ENCODE results near the gene TCIRG1.

GRCh38 chr11:68051191-68052136, 12.6 kb downstream of the TCIRG1 start:
- no peak for TF ChIP-seq CTCF (IDR thresholded peaks at IDR 0.05)
- TF ChIP-seq POLR2AphosphoS5 (IDR thresholded peaks at IDR 0.05) = no peak
- no peak for TF ChIP-seq EP300 (IDR thresholded peaks at IDR 0.05)
- no peak for TF ChIP-seq POLR2A (IDR thresholded peaks at IDR 0.05)

Measured in suprapubic skin (tissue), 4 donors.